B cell (primary cell): Measurements from ENCODE around the gene DRC1. TPM values are rescaled to one million over a fixed set of nuclear protein-coding genes. Genes with fewer than 3 reads are reported as not detected.
"Not testable (repeated sequence)": the region's sequence is repeated elsewhere in the genome, so short reads cannot be mapped to it uniquely, and the experiment has no call there.

Experiments
- ATAC-seq: fragments of 200-7000 bp; cut with Tn5 transposase; one replicate; pipeline ENCODE4 v1.10.0; 2021; ENCODE audit warnings: low read depth, mild to moderate bottlenecking, moderate number of reproducible peaks, moderate library complexity
- CTCF ChIA-PET: fragments of 350-600 bp; sonication (Branson Sonifier 250); formaldehyde crosslinking; loops from one replicate; lab custom pipeline; 2021; ENCODE audit warnings: antibody characterized with exemption, inconsistent platforms; lab: Charles Lee
- POLR2A ChIA-PET: fragments of 350-600 bp; sonication (Branson Sonifier 250); formaldehyde crosslinking; loops from one replicate; lab custom pipeline; 2021; ENCODE audit warnings: antibody characterized with exemption; lab: Charles Lee
- DNase-seq: peaks from one replicate; pipeline ENCODE4 v3.0.0; 2013
- H2AFZ ChIP-seq: 2 replicates; pipeline ENCODE4 v1.6.1; 2012; ENCODE audit warnings: mild to moderate bottlenecking, low read depth, low read length; ENCODE audit not compliant: insufficient read depth, poor library complexity, severe bottlenecking
- H3K27ac ChIP-seq, 2 donors: 1 replicate in 1 of 2; 2 replicates in 1 of 2; pipeline ENCODE4 v1.5.1; 2012 to 2013; ENCODE audit warnings: low read length in 2 of 2, mild to moderate bottlenecking in 2 of 2, moderate library complexity in 1 of 2
- H3K27me3 ChIP-seq, 4 experiments: fragments of 200-600 bp in 1 of 4; sonication (generic) in 1 of 4; replicated peaks in 1 of 4; 1 replicate in 2 of 4; 2 replicates in 2 of 4; pipeline versions ENCODE4 v1.6.1 to v1.7.0; 2013 to 2016; ENCODE audit warnings: low read length in 3 of 4, mild to moderate bottlenecking in 2 of 4, mixed read lengths in 1 of 4, moderate library complexity in 1 of 4; ENCODE audit not compliant: insufficient read depth in 4 of 4, control insufficient read depth in 3 of 4; ENCODE audit errors: control extremely low read depth in 1 of 4
- H3K36me3 ChIP-seq, 2 experiments: replicated peaks in 1 of 2; 1 replicate in 1 of 2; 2 replicates in 1 of 2; pipeline versions ENCODE4 v1.6.1 to v1.7.1; 2013; ENCODE audit warnings: low read length in 1 of 2; ENCODE audit not compliant: insufficient read depth in 2 of 2, control insufficient read depth in 1 of 2; ENCODE audit errors: control extremely low read depth in 1 of 2, extremely low read depth in 1 of 2
- H3K4me1 ChIP-seq, 2 donors: fragments of 200-600 bp in 1 of 2; sonication (generic) in 1 of 2; 1 replicate in 1 of 2; 2 replicates in 1 of 2; pipeline versions ENCODE4 v1.5.1 to v1.6.1; 2013 to 2017; ENCODE audit warnings: low read length in 2 of 2; ENCODE audit not compliant: control insufficient read depth in 2 of 2, insufficient read depth in 2 of 2
- H3K4me2 ChIP-seq: replicated peaks from 2 replicates; pipeline ENCODE3; 2012; ENCODE audit warnings: mild to moderate bottlenecking, low read depth, low read length; ENCODE audit not compliant: poor library complexity, severe bottlenecking
- H3K4me3 ChIP-seq, 5 experiments: fragments of 200-600 bp in 1 of 5; sonication (generic) in 1 of 5; 1 replicate in 3 of 5; 2 replicates in 2 of 5; pipeline versions ENCODE4 v1.5.1 to v1.7.0; 2011 to 2016; ENCODE audit warnings: low read length in 4 of 5, mild to moderate bottlenecking in 4 of 5, low read depth in 2 of 5, control low read depth in 1 of 5, moderate library complexity in 1 of 5; ENCODE audit not compliant: insufficient read depth in 1 of 5; ENCODE audit errors: control extremely low read depth in 1 of 5, extremely low read depth in 1 of 5
- H3K79me2 ChIP-seq: fragments of 200-600 bp; sonication (generic); one replicate; pipeline ENCODE4 v1.6.0; 2016; ENCODE audit warnings: low read length; ENCODE audit not compliant: control insufficient read depth, insufficient read depth
- H3K9ac ChIP-seq: fragments of 200-600 bp; sonication (generic); 2 replicates; pipeline ENCODE4 v1.6.1; 2017; ENCODE audit warnings: mild to moderate bottlenecking, low read length, moderate library complexity
- H3K9me3 ChIP-seq, 3 donors: one replicate each; pipeline versions ENCODE4 v1.6.1 to v1.7.1; 2013; ENCODE audit warnings: low read length in 2 of 3; ENCODE audit not compliant: control insufficient read depth in 2 of 3, insufficient read depth in 1 of 3; ENCODE audit errors: control extremely low read depth in 1 of 3
- H4K20me1 ChIP-seq: 2 replicates; pipeline ENCODE4 v1.6.0; 2012; ENCODE audit warnings: mild to moderate bottlenecking, low read length; ENCODE audit not compliant: insufficient read depth, control insufficient read depth, poor library complexity, severe bottlenecking
- H3K27ac Mint-ChIP-seq: one replicate; pipeline ENCODE4 v1.8.0; 2021; ENCODE audit warnings: mixed read lengths
- H3K27me3 Mint-ChIP-seq: one replicate; pipeline ENCODE4 v1.8.0; 2021; ENCODE audit warnings: mixed read lengths
- H3K4me1 Mint-ChIP-seq: one replicate; pipeline ENCODE4 v1.8.0; 2021; ENCODE audit warnings: mixed read lengths
- H3K4me3 Mint-ChIP-seq: one replicate; pipeline ENCODE4 v1.8.0; 2021; ENCODE audit warnings: mixed read lengths
- H3K9me3 Mint-ChIP-seq: one replicate; pipeline ENCODE4 v1.8.0; 2022; ENCODE audit warnings: mixed read lengths; ENCODE audit not compliant: insufficient read depth
- CTCF ChIP-seq: fragments of 200-600 bp; IDR thresholded peaks from one replicate; pipeline ENCODE4 v1.8.0; 2022; ENCODE audit warnings: antibody characterized with exemption, mild to moderate bottlenecking
- EZH2 ChIP-seq: IDR thresholded peaks from 2 replicates; pipeline ENCODE4 v1.6.1; 2012; ENCODE audit warnings: borderline replicate concordance, low read depth, mild to moderate bottlenecking, moderate library complexity, low read length; ENCODE audit not compliant: insufficient read depth, poor library complexity, severe bottlenecking
- WGBS: methylation state at CpG from one replicate; pipeline ENCODE4 v1.1.5; 2013; ENCODE audit warnings: missing lambda C conversion rate; ENCODE audit not compliant: insufficient coverage; 5-methylcytosine and 5-hydroxymethylcytosine counted together
- intact Hi-C: fragments of 100-400 bp; cut with micrococcal nuclease; formaldehyde crosslinking; loops from one replicate; pipeline ENCODE4 v1.10.0; 2022
- polyA plus RNA-seq: library from polyadenylated mRNA; depleted of rRNA; stranded (reverse); fragments of >200 nt; gene quantifications from 2 replicates; pipeline ENCODE4 v1.2.3, GENCODE V29; 2012
- total RNA-seq, 2 donors: library from RNA; stranded (reverse); fragments of 120-200 nt in 1 of 2; gene quantifications; 1 replicate in 1 of 2; 2 replicates in 1 of 2; pipeline versions ENCODE4 v1.2.3 to v1.2.4, GENCODE V29; 2013 to 2022

DRC1 gene
- total and polyA plus RNA-seq, 2 donors (not counting 1 experiment from before 2014, with no cell fraction given), result not detected

GRCh38 chr2:26370909-26371308 lies 30.8 kb upstream of the DRC1 start:
- H3K27me3 ChIP-seq, H3K79me2 ChIP-seq, H3K4me2 ChIP-seq, H3K4me1 ChIP-seq, H2AFZ ChIP-seq, DNase-seq, H3K4me3 Mint-ChIP-seq, H4K20me1 ChIP-seq, H3K27ac ChIP-seq, CTCF ChIA-PET, H3K9ac ChIP-seq, H3K27me3 Mint-ChIP-seq, H3K4me3 ChIP-seq, ATAC-seq, H3K9me3 ChIP-seq, intact Hi-C loops, POLR2A ChIA-PET, H3K4me1 Mint-ChIP-seq, H3K9me3 Mint-ChIP-seq, H3K27ac Mint-ChIP-seq: not testable (repeated sequence)
- 90% methylated on average over 9 of the region's 31 CpGs for WGBS
- peaks cover 18 to 41% of the 10 kb centered on the region in 2 experiments for H3K36me3 ChIP-seq

- WGBS, result no CpG with 5 or more reads among the region's 1 CpG
- H3K4me1 ChIP-seq, result no peaks in the 10 kb centered on the region
- ChIA-PET CTCF (no interaction called here), POLR2A (no interaction called here)
- no peaks in the 10 kb centered on the region for H3K9me3 ChIP-seq
- H2AFZ ChIP-seq, result no peak overlapping the region
- no peaks in the 10 kb centered on the region for H3K79me2 ChIP-seq
- intact Hi-C loops, result no loop called here
- H3K9ac ChIP-seq, result no peak overlapping the region
- DNase-seq (no peak), ATAC-seq (no peak)
- no peak overlapping the region for H3K4me3 ChIP-seq
- no peaks in the 10 kb centered on the region for H3K27me3 ChIP-seq
- Mint-ChIP-seq H3K27ac (no peak overlapping the region), H3K9me3 (no peaks in the 10 kb centered on the region), H3K4me3 (no peak overlapping the region), H3K27me3 (no peaks in the 10 kb centered on the region), H3K4me1 (no peaks in the 10 kb centered on the region)
- no peak overlapping the region for H3K4me2 ChIP-seq
- H3K27ac ChIP-seq, result no peak overlapping the region
- H4K20me1 ChIP-seq, result no peaks in the 10 kb centered on the region
- TF ChIP-seq EZH2, result no peak
- TF ChIP-seq CTCF, result no peak
- peaks cover 11 to 33% of the 10 kb centered on the region in 2 experiments for H3K36me3 ChIP-seq
Observed at GRCh38 chr2:26376799-26377198, 24.9 kb upstream of the DRC1 start.
